Prostate gland (tissue), 2 donors: ENCODE measurements around the gene SLC50A1. TPM values are rescaled to one million over a fixed set of nuclear protein-coding genes. Genes with fewer than 3 reads are reported as not detected.

Source experiments
- DNase-seq: peaks from one replicate; pipeline ENCODE4 v3.0.0-alpha.2; 2019; ENCODE audit warnings: low spot score
- H3K27ac ChIP-seq, 2 donors: fragments of 200-600 bp; sonication (generic); 2 replicates each; pipeline ENCODE4 v1.5.1; 2017 to 2019
- H3K27me3 ChIP-seq: fragments of 200-600 bp; sonication (generic); replicated peaks from 2 replicates; pipeline ENCODE4 v1.5.1; 2019; ENCODE audit not compliant: insufficient read depth
- H3K36me3 ChIP-seq, 2 donors: fragments of 200-600 bp; sonication (generic); 1 replicate in 1 of 2; 2 replicates in 1 of 2; pipeline versions ENCODE4 v1.5.1 to v1.8.1; 2017 to 2019
- H3K4me1 ChIP-seq: fragments of 200-600 bp; sonication (generic); replicated peaks from 2 replicates; pipeline ENCODE4 v1.5.1; 2019
- H3K4me3 ChIP-seq, 2 donors: fragments of 200-600 bp; sonication (generic); 2 replicates each; pipeline ENCODE4 v1.5.1; 2017 to 2019
- H3K9me3 ChIP-seq: fragments of 200-600 bp; sonication (generic); 2 replicates; pipeline ENCODE4 v1.5.1; 2017
- CTCF ChIP-seq, 4 experiments: fragments of 200-600 bp in 2 of 4; fragments of 450-650 bp in 2 of 4; sonication (generic) in 2 of 4; IDR thresholded peaks; 1 replicate in 3 of 4; 2 replicates in 1 of 4; pipeline ENCODE4 v1.5.1; 2016 to 2019; ENCODE audit warnings: antibody characterized with exemption in 4 of 4, mild to moderate bottlenecking in 2 of 4, moderate library complexity in 2 of 4
- POLR2A ChIP-seq: fragments of 450-650 bp; IDR thresholded peaks from one replicate; pipeline ENCODE4 v1.6.1; 2016; ENCODE audit warnings: antibody characterized with exemption, mild to moderate bottlenecking
- POLR2AphosphoS5 ChIP-seq: sonication (generic); formaldehyde crosslinking; IDR thresholded peaks from one replicate; pipeline ENCODE4 v1.6.1; 2017; ENCODE audit warnings: antibody characterized with exemption
- WGBS: methylation state at CpG from one replicate; pipeline ENCODE4 v1.1.5; 2018; 5-methylcytosine and 5-hydroxymethylcytosine counted together
- intact Hi-C: fragments of 100-400 bp; cut with DNase I; formaldehyde crosslinking; loops from one replicate; pipeline ENCODE4 v1.14.2; 2022
- total RNA-seq, 2 donors: library from RNA; depleted of rRNA; stranded (reverse); fragments of >200 nt; gene quantifications; one replicate each; pipeline ENCODE4 v1.1.0, GENCODE V29; 2016

Gene SLC50A1
- total RNA-seq, 2 donors from 2014 or later: 26.6 to 48.0 TPM

- DNase-seq: no peak
- 13% methylated on average over 5 of the region's 6 CpGs for WGBS
- intact Hi-C loops: loop anchor here (5.0 kb wide), 1 partner anchor 37 kb away; no protein-coding TSS in a partner anchor
- TF ChIP-seq POLR2AphosphoS5: no peak
- no peak for TF ChIP-seq POLR2A
- no peak for TF ChIP-seq CTCF (IDR thresholded peaks at IDR 0.05)
- Histone ChIP-seq H3K4me3 (peak overlapping the region; percentile 71 to 80), H3K27me3 (no peaks in the 10 kb centered on the region), H3K9me3 (no peaks in the 10 kb centered on the region), H3K4me1 (peaks cover 31% of the 10 kb centered on the region), H3K36me3 (peaks cover 5 to 15% of the 10 kb centered on the region in 2 donors), H3K27ac (peak overlapping the region; percentile 94 to 98)
These were observed 5.2 kb upstream of the SLC50A1 start for GRCh38 chr1:155130272-155131006.

DNA sequence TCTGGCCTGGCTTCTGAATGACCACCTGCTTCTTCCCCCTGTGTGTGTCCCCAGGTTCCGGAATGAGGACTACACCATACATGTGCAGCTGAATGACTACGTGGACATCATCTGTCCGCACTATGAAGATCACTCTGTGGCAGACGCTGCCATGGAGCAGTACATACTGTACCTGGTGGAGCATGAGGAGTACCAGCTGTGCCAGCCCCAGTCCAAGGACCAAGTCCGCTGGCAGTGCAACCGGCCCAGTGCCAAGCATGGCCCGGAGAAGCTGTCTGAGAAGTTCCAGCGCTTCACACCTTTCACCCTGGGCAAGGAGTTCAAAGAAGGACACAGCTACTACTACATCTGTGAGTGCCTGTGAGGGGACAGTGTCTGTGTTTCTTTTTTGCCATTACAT is 4.4 kb upstream of the SLC50A1 start:
- Histone ChIP-seq H3K36me3 (peaks cover 5 to 15% of the 10 kb centered on the region in 2 donors), H3K9me3 (no peaks in the 10 kb centered on the region), H3K4me1 (peaks cover 25% of the 10 kb centered on the region), H3K27me3 (no peaks in the 10 kb centered on the region), H3K27ac (peak overlapping the region; percentile 94 to 98), H3K4me3 (peak overlapping the region in 1 of 2 donors; percentile 80)
- peak; percentile 64 for DNase-seq
- TF ChIP-seq POLR2AphosphoS5 (peak; percentile 66), POLR2A (no peak)
- intact Hi-C loops: loop anchor here (5.0 kb wide), 1 partner anchor 36 kb away; no protein-coding TSS in a partner anchor
- 51% methylated on average over 7 of the region's 8 CpGs for WGBS

GRCh38 chr1:155131856-155132255 is 3.8 kb upstream of the SLC50A1 start:
- Histone ChIP-seq H3K4me3 (peak overlapping the region in 1 of 2 donors; percentile 80), H3K27ac (peak overlapping the region; percentile 94 to 98), H3K27me3 (no peaks in the 10 kb centered on the region), H3K4me1 (peaks cover 28% of the 10 kb centered on the region), H3K36me3 (peaks cover 5 to 15% of the 10 kb centered on the region in 2 donors), H3K9me3 (no peaks in the 10 kb centered on the region)
- 60% methylated on average over 2 of the region's 2 CpGs for WGBS
- DNase-seq: no peak
- no peak for TF ChIP-seq POLR2AphosphoS5
- intact Hi-C loops: loop anchor here (5.0 kb wide), 1 partner anchor 35 kb away; no protein-coding TSS in a partner anchor

GRCh38 chr1:155133799-155134281 is 1.8 kb upstream of the SLC50A1 start:
- peaks cover 32% of the 10 kb centered on the region for H3K4me1 ChIP-seq
- WGBS: 69% methylated on average over 7 of the region's 7 CpGs
- no peaks in the 10 kb centered on the region for H3K9me3 ChIP-seq
- DNase-seq: no peak
- TF ChIP-seq POLR2AphosphoS5 (no peak), POLR2A (no peak), CTCF (IDR thresholded peaks at IDR 0.05) (no peak)
- peak overlapping the region; percentile 94 to 97 for H3K27ac ChIP-seq
- no peak overlapping the region for H3K4me3 ChIP-seq
- intact Hi-C loops: loop anchor here (5.0 kb wide), 1 partner anchor 33 kb away; no protein-coding TSS in a partner anchor
- no peaks in the 10 kb centered on the region for H3K27me3 ChIP-seq
- H3K36me3 ChIP-seq: peaks cover 5 to 15% of the 10 kb centered on the region in 2 donors

DNA sequence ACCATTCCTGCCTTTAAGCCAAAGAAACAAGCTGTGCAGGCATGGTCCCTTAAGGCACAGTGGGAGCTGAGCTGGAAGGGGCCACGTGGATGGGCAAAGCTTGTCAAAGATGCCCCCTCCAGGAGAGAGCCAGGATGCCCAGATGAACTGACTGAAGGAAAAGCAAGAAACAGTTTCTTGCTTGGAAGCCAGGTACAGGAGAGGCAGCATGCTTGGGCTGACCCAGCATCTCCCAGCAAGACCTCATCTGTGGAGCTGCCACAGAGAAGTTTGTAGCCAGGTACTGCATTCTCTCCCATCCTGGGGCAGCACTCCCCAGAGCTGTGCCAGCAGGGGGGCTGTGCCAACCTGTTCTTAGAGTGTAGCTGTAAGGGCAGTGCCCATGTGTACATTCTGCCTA is 1.3 kb upstream of the SLC50A1 start:
- intact Hi-C loops: loop anchor here (5.0 kb wide), 1 partner anchor 33 kb away; no protein-coding TSS in a partner anchor
- no peak for TF ChIP-seq CTCF (IDR thresholded peaks at IDR 0.05)
- no peak for TF ChIP-seq POLR2AphosphoS5
- TF ChIP-seq POLR2A: no peak
- DNase-seq: no peak
- Histone ChIP-seq H3K9me3 (no peaks in the 10 kb centered on the region), H3K27ac (peak overlapping the region; percentile 94 to 97), H3K27me3 (no peaks in the 10 kb centered on the region), H3K4me1 (peaks cover 32% of the 10 kb centered on the region), H3K4me3 (peak overlapping the region in 1 of 2 donors; percentile 49), H3K36me3 (peaks cover 5 to 15% of the 10 kb centered on the region in 2 donors)
- 55% methylated on average over 1 of the region's 1 CpG for WGBS
